Ishikawa (cell line): ENCODE measurements around the gene ZFP3.

Experiments used
- CREB1 ChIP-seq: IDR thresholded peaks from 2 replicates; pipeline ENCODE4 v1.6.1; 2012; ENCODE audit warnings: low read depth
- EGR1 ChIP-seq: IDR thresholded peaks from 2 replicates; pipeline ENCODE4 v1.6.1; 2012
- EP300 ChIP-seq: IDR thresholded peaks from 2 replicates; pipeline ENCODE4 v1.6.1; 2012; ENCODE audit warnings: borderline replicate concordance
- FOXM1 ChIP-seq: IDR thresholded peaks from 2 replicates; pipeline ENCODE4 v1.6.1; 2012; ENCODE audit warnings: low read depth, borderline replicate concordance
- TF ChIP-seq, protein P1 (sequence below): IDR thresholded peaks from 2 replicates; pipeline ENCODE4 v1.6.1; 2012; ENCODE audit warnings: low read depth, mild to moderate bottlenecking

DNA sequence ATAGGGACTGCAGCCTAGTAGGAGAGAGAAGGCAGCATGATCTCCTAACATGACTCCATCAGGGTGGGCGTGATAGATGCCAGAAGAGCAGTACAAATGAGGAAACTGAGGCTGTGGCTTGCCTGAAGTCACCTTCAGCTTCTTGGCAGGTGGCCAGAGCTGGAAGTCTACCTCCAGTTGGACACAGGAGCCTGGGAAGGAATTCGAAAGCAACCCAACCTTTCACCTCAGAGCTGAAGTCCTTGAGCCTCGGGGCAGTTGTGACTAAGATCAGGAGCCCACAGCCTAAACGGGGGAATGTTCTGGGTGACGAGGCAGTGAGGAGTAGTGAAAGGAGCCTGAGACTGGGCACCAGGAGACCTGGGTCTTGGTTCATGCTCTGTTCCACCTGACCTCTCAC, 33.6 kb upstream of the ZFP3 start:
- TF ChIP-seq, protein P1, sequence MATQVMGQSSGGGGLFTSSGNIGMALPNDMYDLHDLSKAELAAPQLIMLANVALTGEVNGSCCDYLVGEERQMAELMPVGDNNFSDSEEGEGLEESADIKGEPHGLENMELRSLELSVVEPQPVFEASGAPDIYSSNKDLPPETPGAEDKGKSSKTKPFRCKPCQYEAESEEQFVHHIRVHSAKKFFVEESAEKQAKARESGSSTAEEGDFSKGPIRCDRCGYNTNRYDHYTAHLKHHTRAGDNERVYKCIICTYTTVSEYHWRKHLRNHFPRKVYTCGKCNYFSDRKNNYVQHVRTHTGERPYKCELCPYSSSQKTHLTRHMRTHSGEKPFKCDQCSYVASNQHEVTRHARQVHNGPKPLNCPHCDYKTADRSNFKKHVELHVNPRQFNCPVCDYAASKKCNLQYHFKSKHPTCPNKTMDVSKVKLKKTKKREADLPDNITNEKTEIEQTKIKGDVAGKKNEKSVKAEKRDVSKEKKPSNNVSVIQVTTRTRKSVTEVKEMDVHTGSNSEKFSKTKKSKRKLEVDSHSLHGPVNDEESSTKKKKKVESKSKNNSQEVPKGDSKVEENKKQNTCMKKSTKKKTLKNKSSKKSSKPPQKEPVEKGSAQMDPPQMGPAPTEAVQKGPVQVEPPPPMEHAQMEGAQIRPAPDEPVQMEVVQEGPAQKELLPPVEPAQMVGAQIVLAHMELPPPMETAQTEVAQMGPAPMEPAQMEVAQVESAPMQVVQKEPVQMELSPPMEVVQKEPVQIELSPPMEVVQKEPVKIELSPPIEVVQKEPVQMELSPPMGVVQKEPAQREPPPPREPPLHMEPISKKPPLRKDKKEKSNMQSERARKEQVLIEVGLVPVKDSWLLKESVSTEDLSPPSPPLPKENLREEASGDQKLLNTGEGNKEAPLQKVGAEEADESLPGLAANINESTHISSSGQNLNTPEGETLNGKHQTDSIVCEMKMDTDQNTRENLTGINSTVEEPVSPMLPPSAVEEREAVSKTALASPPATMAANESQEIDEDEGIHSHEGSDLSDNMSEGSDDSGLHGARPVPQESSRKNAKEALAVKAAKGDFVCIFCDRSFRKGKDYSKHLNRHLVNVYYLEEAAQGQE, result no peak
- no peak for TF ChIP-seq EGR1
- no peak for TF ChIP-seq CREB1
- TF ChIP-seq FOXM1, result no peak
- TF ChIP-seq EP300, result no peak
